Measurements from ENCODE around the gene WRAP73. TPM values are rescaled to one million over a fixed set of nuclear protein-coding genes. Genes with fewer than 3 reads are reported as not detected.

The WRAP73 gene
- total RNA-seq, 4 donors from 2014 or later = 16.8 to 20.5 (median 19.5) TPM

DNA sequence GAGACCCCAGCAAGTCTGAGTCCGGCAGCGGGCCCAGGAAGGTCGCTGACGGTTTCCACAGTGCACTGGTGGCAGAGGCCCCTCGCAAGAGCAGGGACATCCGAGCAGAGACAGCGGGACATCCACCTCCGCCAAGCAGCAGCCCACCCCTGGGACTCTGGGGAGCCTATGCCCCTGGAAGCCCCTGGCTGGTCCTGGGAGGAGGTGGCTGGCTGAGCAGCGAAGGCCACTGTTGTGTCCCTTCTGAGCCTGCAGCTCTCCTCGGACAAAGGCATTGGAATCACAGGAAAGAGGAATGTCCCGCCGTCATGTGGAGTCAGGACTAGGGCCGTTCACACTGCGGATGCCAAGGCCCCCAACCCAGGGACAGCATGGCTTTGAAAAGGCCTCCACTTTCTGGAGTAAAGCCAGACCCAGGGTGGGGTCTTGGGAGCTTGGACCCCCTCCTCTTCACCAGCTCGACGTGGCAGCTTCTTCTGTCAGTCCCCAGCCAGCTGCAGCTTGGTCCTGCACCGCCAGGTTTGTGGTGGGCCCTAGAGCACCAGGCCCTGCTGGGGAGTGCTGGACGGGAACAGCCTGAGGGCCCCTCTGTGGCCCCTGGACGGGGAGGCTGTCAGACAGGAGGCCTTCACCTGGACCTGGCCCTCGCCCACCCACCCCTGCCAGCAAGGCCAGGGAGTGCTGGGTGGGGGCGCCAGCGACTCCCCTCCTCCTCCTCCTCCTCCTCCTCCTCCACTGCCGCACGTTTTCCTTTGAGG, 40.0 kb downstream of the WRAP73 start:
- TF ChIP-seq, protein P1, sequence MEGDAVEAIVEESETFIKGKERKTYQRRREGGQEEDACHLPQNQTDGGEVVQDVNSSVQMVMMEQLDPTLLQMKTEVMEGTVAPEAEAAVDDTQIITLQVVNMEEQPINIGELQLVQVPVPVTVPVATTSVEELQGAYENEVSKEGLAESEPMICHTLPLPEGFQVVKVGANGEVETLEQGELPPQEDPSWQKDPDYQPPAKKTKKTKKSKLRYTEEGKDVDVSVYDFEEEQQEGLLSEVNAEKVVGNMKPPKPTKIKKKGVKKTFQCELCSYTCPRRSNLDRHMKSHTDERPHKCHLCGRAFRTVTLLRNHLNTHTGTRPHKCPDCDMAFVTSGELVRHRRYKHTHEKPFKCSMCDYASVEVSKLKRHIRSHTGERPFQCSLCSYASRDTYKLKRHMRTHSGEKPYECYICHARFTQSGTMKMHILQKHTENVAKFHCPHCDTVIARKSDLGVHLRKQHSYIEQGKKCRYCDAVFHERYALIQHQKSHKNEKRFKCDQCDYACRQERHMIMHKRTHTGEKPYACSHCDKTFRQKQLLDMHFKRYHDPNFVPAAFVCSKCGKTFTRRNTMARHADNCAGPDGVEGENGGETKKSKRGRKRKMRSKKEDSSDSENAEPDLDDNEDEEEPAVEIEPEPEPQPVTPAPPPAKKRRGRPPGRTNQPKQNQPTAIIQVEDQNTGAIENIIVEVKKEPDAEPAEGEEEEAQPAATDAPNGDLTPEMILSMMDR (IDR thresholded peaks at IDR 0.05; ENCODE audit: low read depth) = no peak

DNA sequence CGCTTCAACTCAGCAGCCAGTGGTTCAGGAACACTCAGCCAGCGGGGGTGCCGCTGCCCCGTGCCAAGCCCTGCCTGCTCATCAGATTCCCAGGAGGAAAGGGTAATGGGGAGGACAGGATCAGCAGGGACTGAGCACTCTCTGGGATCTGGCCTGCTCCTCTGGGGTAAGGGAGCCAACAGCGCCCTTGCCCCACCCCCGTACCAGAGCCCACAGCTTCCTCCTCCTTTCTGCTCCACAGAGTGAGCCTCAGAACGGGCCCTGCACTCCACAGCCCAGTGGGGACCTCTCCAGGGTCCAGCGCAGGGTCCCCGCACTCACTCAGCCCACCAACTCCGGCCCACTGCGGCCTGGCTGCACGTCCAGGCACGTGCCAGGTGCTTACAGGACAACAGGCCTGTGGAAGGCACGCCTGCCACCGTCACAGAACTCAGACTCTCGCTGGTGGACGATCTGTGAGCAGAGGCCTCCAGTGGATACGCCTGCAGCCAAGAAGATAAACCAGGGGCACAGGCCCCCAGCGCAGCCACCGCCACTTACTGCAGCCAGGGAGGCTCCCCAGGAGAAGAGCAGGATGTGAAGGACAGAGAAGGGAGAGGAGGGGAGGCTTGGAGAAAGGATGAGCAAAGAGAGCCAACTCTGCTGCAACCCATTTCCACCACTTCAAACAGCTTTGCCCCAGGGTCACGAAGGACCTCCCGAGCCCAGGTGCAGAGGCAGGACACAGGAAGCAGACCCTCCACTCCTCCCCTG, 40.7 kb downstream of the WRAP73 start:
- TF ChIP-seq, protein P1 (IDR thresholded peaks at IDR 0.05; ENCODE audit: low read depth) = no peak

DNA sequence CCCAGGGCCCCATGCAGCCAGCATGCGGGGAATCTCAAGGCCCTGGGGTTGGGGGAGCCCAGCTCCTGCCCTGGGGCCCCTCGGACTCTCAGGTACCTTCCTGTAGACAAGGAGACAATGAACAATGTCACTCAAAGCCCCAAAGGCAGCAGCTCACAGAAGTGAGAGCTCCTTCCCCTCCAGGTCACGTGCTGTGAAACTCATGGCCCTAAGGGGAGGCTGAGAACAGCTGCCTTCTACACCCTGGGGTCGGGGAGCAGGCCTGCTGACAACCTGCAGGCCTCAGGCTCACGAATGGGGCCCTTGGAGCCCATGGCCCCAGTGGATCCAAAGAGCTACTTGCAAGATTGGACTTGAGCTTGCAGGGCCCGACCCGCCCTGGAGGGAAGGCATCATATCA, 41.7 kb downstream of the WRAP73 start:
- TF ChIP-seq, protein P1 (IDR thresholded peaks at IDR 0.05; ENCODE audit: low read depth) = no peak

DNA sequence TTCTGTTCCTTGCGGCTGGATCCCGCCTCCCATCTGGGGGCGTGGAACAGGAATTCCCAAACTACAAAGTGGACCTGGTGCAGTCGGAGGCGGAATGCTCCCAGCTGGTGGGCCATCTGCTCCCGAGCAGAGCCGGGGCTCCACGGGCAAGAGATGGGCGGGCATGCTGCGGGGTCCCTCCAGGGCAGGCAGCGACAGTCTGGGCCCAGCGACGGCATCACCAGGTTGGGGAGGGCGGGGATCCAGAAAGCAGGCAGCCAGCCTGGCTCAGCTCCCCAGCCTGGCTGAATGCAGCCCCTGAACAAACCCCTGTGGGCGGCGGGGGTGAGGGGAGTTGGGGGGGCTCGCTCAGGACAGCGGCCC, 42.2 kb downstream of the WRAP73 start:
- TF ChIP-seq, protein P1 (IDR thresholded peaks at IDR 0.05; ENCODE audit: low read depth) = no peak

DNA sequence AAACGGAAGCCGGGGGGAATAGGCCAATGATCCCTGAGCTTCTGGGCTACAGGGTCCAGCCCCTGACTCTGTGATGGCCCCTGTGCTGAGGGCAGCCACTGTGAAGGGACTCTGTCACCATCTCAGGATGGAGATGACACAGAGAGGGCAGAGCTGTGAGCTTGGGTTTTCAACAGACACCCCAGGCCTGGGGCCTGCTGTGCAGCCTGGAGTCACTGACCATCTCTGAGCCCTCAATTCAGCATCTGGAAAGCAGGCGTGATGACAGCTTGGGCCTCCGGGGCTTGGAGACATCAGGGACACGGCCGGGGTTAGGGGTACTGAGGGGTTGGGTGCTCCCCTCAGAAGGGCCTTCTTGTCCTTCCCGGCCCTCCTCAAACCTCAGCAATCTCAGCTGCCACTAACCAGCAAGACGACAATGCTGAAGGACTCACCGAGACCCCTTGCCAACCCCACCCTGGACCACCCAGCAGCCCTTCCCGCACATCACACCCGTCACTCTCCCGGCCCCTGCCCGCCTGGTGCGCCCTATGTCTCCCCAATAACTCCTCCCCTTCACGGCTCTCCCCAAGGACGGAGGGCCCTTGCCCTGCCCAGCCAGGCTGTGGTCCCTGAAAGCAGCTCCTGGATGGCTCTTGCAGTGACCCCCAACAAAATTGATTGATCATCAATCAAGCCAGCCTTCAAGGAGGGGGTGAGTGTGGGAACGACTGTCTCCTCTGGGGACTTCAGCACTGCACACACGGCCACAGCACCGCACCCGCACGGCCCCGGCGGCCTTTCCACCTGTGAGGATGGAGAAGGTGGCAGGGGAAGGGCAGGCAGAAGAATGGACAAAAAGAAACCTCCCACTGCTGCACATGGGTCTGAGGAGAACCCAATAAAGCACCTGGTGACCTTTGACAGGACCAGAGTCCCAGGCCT, 42.9 kb downstream of the WRAP73 start:
- TF ChIP-seq, protein P1 (IDR thresholded peaks at IDR 0.05; ENCODE audit: low read depth) = no peak

DNA sequence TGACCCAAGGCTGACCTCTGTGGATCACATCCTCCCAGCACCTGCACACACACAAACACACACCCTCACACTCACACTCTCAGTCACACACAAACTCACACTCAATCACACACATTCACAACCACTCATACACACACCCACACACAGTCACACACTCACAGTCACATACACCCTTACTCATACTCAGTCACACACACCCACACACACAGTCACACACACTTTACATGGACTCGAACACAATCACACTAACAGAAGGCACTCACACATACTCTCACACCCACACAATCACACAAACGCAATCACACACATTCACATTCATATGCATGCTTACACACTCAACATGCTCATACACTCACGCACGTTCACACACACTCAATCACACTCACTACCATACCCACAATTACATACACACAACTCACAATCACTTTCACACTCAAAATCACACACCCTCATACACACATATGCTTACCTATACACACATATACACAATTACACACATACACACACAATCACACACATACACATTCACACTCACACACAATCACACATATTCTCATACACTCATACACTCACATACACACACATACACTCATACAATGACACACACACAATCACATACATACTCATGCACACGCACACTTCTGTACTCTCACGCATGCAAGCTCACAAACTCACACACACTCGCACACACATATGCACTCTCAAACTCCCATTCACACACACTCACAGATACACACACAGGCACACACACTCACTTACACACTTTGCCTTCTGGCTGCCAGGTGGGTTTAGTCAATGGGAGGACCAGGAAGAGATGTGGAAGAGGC, 44.7 kb downstream of the WRAP73 start:
- TF ChIP-seq, protein P1 (IDR thresholded peaks at IDR 0.05; ENCODE audit: low read depth) = no peak
